A673 (cell line): ENCODE data around the gene COQ8A. TPM values are rescaled to one million over a fixed set of nuclear protein-coding genes. Genes with fewer than 3 reads are reported as not detected.

Experiments
- BruUV-seq: library from RNA; stranded (reverse); fragments of 400-500 nt; replicated peaks from 2 replicates; lab custom pipeline; 2021; lab: Mats Ljungman, UMichigan
- CTCF ChIA-PET: fragments of 300-600 bp; sonication (Branson Sonifier 250); formaldehyde crosslinking; loops from one replicate; lab custom pipeline; 2022; ENCODE audit warnings: antibody characterized with exemption; lab: Charles Lee
- POLR2A ChIA-PET: fragments of 300-600 bp; sonication (Branson Sonifier 250); formaldehyde crosslinking; loops from one replicate; lab custom pipeline; 2022; ENCODE audit warnings: antibody characterized with exemption; ENCODE audit not compliant: low non-redundant PET; lab: Charles Lee
- DNase-seq: peaks from one replicate; pipeline ENCODE4 v3.0.0-alpha.2; 2015; ENCODE audit warnings: low spot score
- H3K27ac ChIP-seq: fragments of 200-600 bp; sonication (generic); 2 replicates; pipeline ENCODE4 v1.5.1; 2016; ENCODE audit warnings: mixed run types, low read depth, mild to moderate bottlenecking, mixed read lengths, antibody characterized with exemption, low read length; ENCODE audit not compliant: poor library complexity, severe bottlenecking
- H3K27me3 ChIP-seq: fragments of 200-600 bp; sonication (generic); replicated peaks from 2 replicates; pipeline ENCODE4 v1.6.1; 2017; ENCODE audit warnings: mixed run types, low read depth, mild to moderate bottlenecking, mixed read lengths, antibody characterized with exemption, low read length; ENCODE audit not compliant: insufficient read depth, poor library complexity
- H3K36me3 ChIP-seq: fragments of 200-600 bp; sonication (generic); 2 replicates; pipeline ENCODE4 v1.6.1; 2016; ENCODE audit warnings: mixed run types, mild to moderate bottlenecking, mixed read lengths, antibody characterized with exemption, low read length; ENCODE audit not compliant: insufficient read depth, poor library complexity, severe bottlenecking
- H3K4me1 ChIP-seq: fragments of 200-600 bp; sonication (generic); 2 replicates; pipeline ENCODE4 v1.6.1; 2017; ENCODE audit warnings: mixed run types, mild to moderate bottlenecking, mixed read lengths, antibody characterized with exemption, low read length; ENCODE audit not compliant: insufficient read depth, poor library complexity, severe bottlenecking
- H3K4me3 ChIP-seq: fragments of 200-600 bp; sonication (generic); 2 replicates; pipeline ENCODE4 v1.5.1; 2016; ENCODE audit warnings: low read depth, mixed run types, mild to moderate bottlenecking, mixed read lengths, low read length; ENCODE audit not compliant: poor library complexity, severe bottlenecking
- H3K9me3 ChIP-seq: fragments of 200-600 bp; sonication (generic); 2 replicates; pipeline ENCODE4 v1.6.1; 2016; ENCODE audit warnings: mixed run types, low read depth, mild to moderate bottlenecking, mixed read lengths, antibody characterized with exemption, low read length; ENCODE audit not compliant: poor library complexity, severe bottlenecking
- EZH2 ChIP-seq: fragments of 200-600 bp; sonication (generic); IDR thresholded peaks from 2 replicates; pipeline ENCODE4 v1.6.1; 2017; ENCODE audit warnings: borderline replicate concordance, low read depth, mild to moderate bottlenecking, mixed read lengths, antibody characterized with exemption, low read length; ENCODE audit not compliant: poor library complexity, severe bottlenecking
- intact Hi-C: fragments of 100-400 bp; cut with micrococcal nuclease; formaldehyde crosslinking; loops from one replicate; pipeline ENCODE4 v1.10.0; 2022; ENCODE audit not compliant: unreplicated experiment
- total RNA-seq: library from RNA; stranded (reverse); gene quantifications from 2 replicates; pipeline ENCODE4 v1.2.3, GENCODE V29; 2021
- TF ChIP-seq, protein P1 (sequence below): fragments of 300-800, 200-600 bp; sonication (generic); conservative IDR thresholded peaks from 2 replicates; pipeline ENCODE4 v1.5.1; 2017; ENCODE audit warnings: low read depth, mild to moderate bottlenecking, antibody characterized with exemption, low read length, moderate library complexity, mixed read lengths

COQ8A gene
- total RNA-seq, 1 experiment from 2014 or later, result 7.7 TPM

GRCh38 chr1:227032396-227032795 is 92.3 kb downstream of the COQ8A start:
- TF ChIP-seq, protein P1, sequence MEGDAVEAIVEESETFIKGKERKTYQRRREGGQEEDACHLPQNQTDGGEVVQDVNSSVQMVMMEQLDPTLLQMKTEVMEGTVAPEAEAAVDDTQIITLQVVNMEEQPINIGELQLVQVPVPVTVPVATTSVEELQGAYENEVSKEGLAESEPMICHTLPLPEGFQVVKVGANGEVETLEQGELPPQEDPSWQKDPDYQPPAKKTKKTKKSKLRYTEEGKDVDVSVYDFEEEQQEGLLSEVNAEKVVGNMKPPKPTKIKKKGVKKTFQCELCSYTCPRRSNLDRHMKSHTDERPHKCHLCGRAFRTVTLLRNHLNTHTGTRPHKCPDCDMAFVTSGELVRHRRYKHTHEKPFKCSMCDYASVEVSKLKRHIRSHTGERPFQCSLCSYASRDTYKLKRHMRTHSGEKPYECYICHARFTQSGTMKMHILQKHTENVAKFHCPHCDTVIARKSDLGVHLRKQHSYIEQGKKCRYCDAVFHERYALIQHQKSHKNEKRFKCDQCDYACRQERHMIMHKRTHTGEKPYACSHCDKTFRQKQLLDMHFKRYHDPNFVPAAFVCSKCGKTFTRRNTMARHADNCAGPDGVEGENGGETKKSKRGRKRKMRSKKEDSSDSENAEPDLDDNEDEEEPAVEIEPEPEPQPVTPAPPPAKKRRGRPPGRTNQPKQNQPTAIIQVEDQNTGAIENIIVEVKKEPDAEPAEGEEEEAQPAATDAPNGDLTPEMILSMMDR, result no peak
- TF ChIP-seq EZH2, result no peak
- Histone ChIP-seq H3K36me3 (peaks cover 11% of the 10 kb centered on the region), H3K9me3 (no peaks in the 10 kb centered on the region), H3K4me3 (no peak overlapping the region), H3K27me3 (no peaks in the 10 kb centered on the region), H3K4me1 (no peaks in the 10 kb centered on the region), H3K27ac (no peak overlapping the region)
- ChIA-PET CTCF (no interaction called here), POLR2A (interaction anchor here (0.6 kb wide), 1 partner anchor 15 kb away, joined by 4 read pairs; no protein-coding TSS in a partner anchor)
- BruUV-seq, result no TSS peak
- no peak for DNase-seq
- intact Hi-C loops, result no loop called here

- H3K36me3 ChIP-seq, result peaks cover 4% of the 10 kb centered on the region
- TF ChIP-seq EZH2, result no peak
- TF ChIP-seq, protein P1, result no peak
- H3K9me3 ChIP-seq, result no peaks in the 10 kb centered on the region
- no peak overlapping the region for H3K27ac ChIP-seq
- H3K4me1 ChIP-seq, result no peaks in the 10 kb centered on the region
- BruUV-seq, result no TSS peak
- no peak overlapping the region for H3K4me3 ChIP-seq
- no peak for DNase-seq
- CTCF ChIA-PET, result no interaction called here
- H3K27me3 ChIP-seq, result no peaks in the 10 kb centered on the region
- POLR2A ChIA-PET, result no interaction called here
- intact Hi-C loops, result no loop called here
Measured at GRCh38 chr1:227033880-227034279, 93.8 kb downstream of the COQ8A start.

DNA sequence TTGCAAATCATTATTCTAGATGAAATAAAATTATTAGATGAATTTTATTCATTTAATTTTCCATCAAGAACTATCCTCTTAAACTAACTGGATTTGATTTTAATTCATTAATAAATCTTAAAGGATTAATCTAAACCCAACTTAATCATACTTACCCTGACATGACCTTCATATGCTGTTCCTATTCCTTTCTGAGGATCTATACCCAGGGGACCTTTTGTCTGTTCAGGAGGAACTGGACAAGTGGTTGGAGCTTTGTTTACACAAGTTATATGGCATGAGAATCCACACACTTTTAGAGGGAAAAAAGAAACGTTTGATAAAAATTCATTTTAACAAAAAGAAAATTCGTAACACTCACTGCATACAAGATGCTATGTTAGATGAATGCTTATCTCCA is 95.2 kb downstream of the COQ8A start:
- intact Hi-C loops, result no loop called here
- no peaks in the 10 kb centered on the region for H3K4me1 ChIP-seq
- POLR2A ChIA-PET, result no interaction called here
- no peaks in the 10 kb centered on the region for H3K36me3 ChIP-seq
- no peak overlapping the region for H3K27ac ChIP-seq
- TF ChIP-seq, protein P1, result no peak
- TF ChIP-seq EZH2, result no peak
- H3K4me3 ChIP-seq, result no peak overlapping the region
- H3K27me3 ChIP-seq, result no peaks in the 10 kb centered on the region
- DNase-seq, result no peak
- no TSS peak for BruUV-seq
- CTCF ChIA-PET, result no interaction called here
- no peaks in the 10 kb centered on the region for H3K9me3 ChIP-seq
